HepG2 (cell line): Measurements from ENCODE around the gene TOP2A. TPM values are rescaled to one million over a fixed set of nuclear protein-coding genes. Genes with fewer than 3 reads are reported as not detected.
A peak's percentile ranks its signal among the peaks of the same experiment; 100 is the strongest.

Experiments used
- GATAD2A ChIP-seq: IDR thresholded peaks from 2 replicates; pipeline ENCODE4 v1.6.1; 2016
- KMT2B ChIP-seq: IDR thresholded peaks from 2 replicates; pipeline ENCODE4 v1.6.1; 2016; ENCODE audit warnings: missing genetic modification reagents, missing compliant biosample characterization
- RAD21 ChIP-seq: fragments of 450-650 bp; formaldehyde crosslinking; IDR thresholded peaks from 2 replicates; pipeline ENCODE4 v1.5.0; 2020; ENCODE audit warnings: mild to moderate bottlenecking
- SMC3 ChIP-seq: IDR thresholded peaks from 2 replicates; pipeline ENCODE4 v1.6.1; 2011; ENCODE audit warnings: low read length, improper control_type of control experiment
- WIZ ChIP-seq: sonication (generic); formaldehyde crosslinking; IDR thresholded peaks from 2 replicates; pipeline ENCODE4 v1.5.1; 2020; ENCODE audit warnings: mild to moderate bottlenecking, missing genetic modification reagents
- ZFAT ChIP-seq: sonication (generic); formaldehyde crosslinking; conservative IDR thresholded peaks from 2 replicates; pipeline ENCODE4 v1.8.1; 2023; ENCODE audit warnings: missing genetic modification reagents, inconsistent platforms
- ZFYVE20 ChIP-seq: sonication (generic); formaldehyde crosslinking; IDR thresholded peaks from 2 replicates; pipeline ENCODE4 v1.8.0; 2023; ENCODE audit warnings: low read depth, mild to moderate bottlenecking, moderate library complexity, missing genetic modification reagents, borderline replicate concordance
- ZNF274 ChIP-seq: sonication (generic); formaldehyde crosslinking; IDR thresholded peaks from 2 replicates; pipeline ENCODE4 v1.5.1; 2020; ENCODE audit warnings: mild to moderate bottlenecking, missing genetic modification reagents
- ZNF431 ChIP-seq: sonication (generic); formaldehyde crosslinking; IDR thresholded peaks from 2 replicates; pipeline ENCODE4 v1.9.0; 2022; ENCODE audit warnings: missing genetic modification reagents, low read depth, mild to moderate bottlenecking, borderline replicate concordance
- ZNF441 ChIP-seq: sonication (generic); formaldehyde crosslinking; IDR thresholded peaks from 2 replicates; pipeline ENCODE4 v1.7.0; 2021; ENCODE audit warnings: missing genetic modification reagents, borderline replicate concordance
- ZNF530 ChIP-seq: sonication (generic); formaldehyde crosslinking; IDR thresholded peaks from 2 replicates; pipeline ENCODE4 v1.5.0; 2020; ENCODE audit warnings: low read depth, mild to moderate bottlenecking, missing genetic modification reagents
- ZSCAN25 ChIP-seq: sonication (generic); formaldehyde crosslinking; IDR thresholded peaks from 2 replicates; pipeline ENCODE4 v1.8.0; 2022; ENCODE audit warnings: mild to moderate bottlenecking, missing genetic modification reagents
- polyA plus RNA-seq, 8 experiments: library from polyadenylated mRNA; depleted of rRNA in 3 of 8; stranded (reverse) in 7 of 8; unstranded in 1 of 8; fragments of >200 nt; fragmentation: Illumina TruSeq in 4 of 8; extraction: Trizol in 4 of 8; gene quantifications; 2 replicates each; pipeline versions ENCODE4 v1.2.1 to v1.2.3, GENCODE V29; 2011 to 2016; ENCODE audit warnings: low read depth in 4 of 8, missing spikeins in 1 of 8, mixed read lengths in 1 of 8; ENCODE audit not compliant: insufficient read depth in 1 of 8
- total RNA-seq, 5 experiments: library from RNA; depleted of rRNA; stranded (reverse); fragments of >200 nt; fragmentation: Illumina TruSeq; extraction: Trizol; gene quantifications; 2 replicates each; pipeline ENCODE4 v1.2.3, GENCODE V29; 2016; ENCODE audit warnings: low read depth in 1 of 5
- TF ChIP-seq, protein P1 (sequence below): sonication (generic); formaldehyde crosslinking; IDR thresholded peaks from 2 replicates; pipeline ENCODE4 v1.4.0; 2020; ENCODE audit warnings: missing genetic modification reagents, mild to moderate bottlenecking, borderline replicate concordance
- TF ChIP-seq, protein P2 (sequence below): sonication (generic); formaldehyde crosslinking; IDR thresholded peaks from 2 replicates; pipeline ENCODE4 v1.5.0; 2020; ENCODE audit warnings: missing genetic modification reagents
- TF ChIP-seq, protein P3 (sequence below): sonication (generic); formaldehyde crosslinking; IDR thresholded peaks from 2 replicates; pipeline ENCODE4 v1.8.0; 2022; ENCODE audit warnings: missing genetic modification reagents, mild to moderate bottlenecking, inconsistent platforms, borderline replicate concordance

TOP2A gene
- total and polyA plus RNA-seq, 2 of the 13 experiments (the other 11 are each of a cell fraction or from before 2014, with no cell fraction given): 108 to 327 TPM

DNA sequence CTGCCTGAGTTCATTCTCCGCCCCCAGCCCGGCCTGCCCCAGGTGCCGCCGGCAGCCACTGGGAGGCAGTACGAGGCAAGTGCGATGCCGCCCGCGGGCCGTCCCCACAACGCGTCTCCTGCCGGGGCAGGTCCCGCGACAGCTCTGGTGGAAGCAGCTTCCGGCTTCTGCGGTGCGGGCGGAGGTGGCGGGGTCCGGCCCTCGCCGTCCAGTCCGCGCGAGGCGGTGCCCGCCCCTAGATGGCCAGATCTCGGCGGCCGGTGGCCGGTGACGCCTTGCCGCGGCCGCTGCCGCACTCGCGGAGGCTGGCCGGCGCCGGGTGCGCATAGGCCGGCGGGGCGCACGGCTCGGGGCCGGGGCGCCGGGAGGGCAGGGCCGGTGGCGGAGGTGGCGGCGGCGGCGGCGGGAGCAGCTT lies 55.0 kb downstream of the TOP2A start (continued):
- TF ChIP-seq, protein P1, sequence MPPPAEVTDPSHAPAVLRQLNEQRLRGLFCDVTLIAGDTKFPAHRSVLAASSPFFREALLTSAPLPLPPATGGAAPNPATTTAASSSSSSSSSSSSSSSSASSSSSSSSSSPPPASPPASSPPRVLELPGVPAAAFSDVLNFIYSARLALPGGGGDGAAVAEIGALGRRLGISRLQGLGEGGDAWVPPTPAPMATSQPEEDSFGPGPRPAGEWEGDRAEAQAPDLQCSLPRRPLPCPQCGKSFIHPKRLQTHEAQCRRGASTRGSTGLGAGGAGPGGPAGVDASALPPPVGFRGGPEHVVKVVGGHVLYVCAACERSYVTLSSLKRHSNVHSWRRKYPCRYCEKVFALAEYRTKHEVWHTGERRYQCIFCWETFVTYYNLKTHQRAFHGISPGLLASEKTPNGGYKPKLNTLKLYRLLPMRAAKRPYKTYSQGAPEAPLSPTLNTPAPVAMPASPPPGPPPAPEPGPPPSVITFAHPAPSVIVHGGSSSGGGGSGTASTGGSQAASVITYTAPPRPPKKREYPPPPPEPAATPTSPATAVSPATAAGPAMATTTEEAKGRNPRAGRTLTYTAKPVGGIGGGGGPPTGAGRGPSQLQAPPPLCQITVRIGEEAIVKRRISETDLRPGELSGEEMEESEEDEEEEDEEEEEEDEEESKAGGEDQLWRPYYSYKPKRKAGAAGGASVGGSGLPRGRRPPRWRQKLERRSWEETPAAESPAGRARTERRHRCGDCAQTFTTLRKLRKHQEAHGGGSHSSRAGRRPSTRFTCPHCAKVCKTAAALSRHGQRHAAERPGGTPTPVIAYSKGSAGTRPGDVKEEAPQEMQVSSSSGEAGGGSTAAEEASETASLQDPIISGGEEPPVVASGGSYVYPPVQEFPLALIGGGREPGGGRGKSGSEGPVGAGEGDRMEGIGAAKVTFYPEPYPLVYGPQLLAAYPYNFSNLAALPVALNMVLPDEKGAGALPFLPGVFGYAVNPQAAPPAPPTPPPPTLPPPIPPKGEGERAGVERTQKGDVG (CRISPR knock-in tag): peak; percentile 85; the same call in 1 of the 2 replicates
- TF ChIP-seq SMC3 (no peak; the same call in 1 of the 2 replicates), ZNF431 (CRISPR knock-in tag) (no peak), RAD21 (CRISPR knock-in tag) (peak; percentile 90), GATAD2A (CRISPR knock-in tag) (peak; percentile 82), ZNF441 (CRISPR knock-in tag) (peak; percentile 78), ZNF274 (CRISPR knock-in tag) (peak; percentile 82; the same call in 1 of the 2 replicates), KMT2B (CRISPR knock-in tag) (peak; percentile 90), ZSCAN25 (peak; percentile 81), WIZ (CRISPR knock-in tag) (no peak), ZFAT (CRISPR knock-in tag) (peak; percentile 85; the same call in 1 of the 2 replicates), ZFYVE20 (no peak), ZNF530 (no peak)
- TF ChIP-seq, protein P2, sequence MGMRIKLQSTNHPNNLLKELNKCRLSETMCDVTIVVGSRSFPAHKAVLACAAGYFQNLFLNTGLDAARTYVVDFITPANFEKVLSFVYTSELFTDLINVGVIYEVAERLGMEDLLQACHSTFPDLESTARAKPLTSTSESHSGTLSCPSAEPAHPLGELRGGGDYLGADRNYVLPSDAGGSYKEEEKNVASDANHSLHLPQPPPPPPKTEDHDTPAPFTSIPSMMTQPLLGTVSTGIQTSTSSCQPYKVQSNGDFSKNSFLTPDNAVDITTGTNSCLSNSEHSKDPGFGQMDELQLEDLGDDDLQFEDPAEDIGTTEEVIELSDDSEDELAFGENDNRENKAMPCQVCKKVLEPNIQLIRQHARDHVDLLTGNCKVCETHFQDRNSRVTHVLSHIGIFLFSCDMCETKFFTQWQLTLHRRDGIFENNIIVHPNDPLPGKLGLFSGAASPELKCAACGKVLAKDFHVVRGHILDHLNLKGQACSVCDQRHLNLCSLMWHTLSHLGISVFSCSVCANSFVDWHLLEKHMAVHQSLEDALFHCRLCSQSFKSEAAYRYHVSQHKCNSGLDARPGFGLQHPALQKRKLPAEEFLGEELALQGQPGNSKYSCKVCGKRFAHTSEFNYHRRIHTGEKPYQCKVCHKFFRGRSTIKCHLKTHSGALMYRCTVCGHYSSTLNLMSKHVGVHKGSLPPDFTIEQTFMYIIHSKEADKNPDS (CRISPR knock-in tag): no peak
- TF ChIP-seq, protein P3, sequence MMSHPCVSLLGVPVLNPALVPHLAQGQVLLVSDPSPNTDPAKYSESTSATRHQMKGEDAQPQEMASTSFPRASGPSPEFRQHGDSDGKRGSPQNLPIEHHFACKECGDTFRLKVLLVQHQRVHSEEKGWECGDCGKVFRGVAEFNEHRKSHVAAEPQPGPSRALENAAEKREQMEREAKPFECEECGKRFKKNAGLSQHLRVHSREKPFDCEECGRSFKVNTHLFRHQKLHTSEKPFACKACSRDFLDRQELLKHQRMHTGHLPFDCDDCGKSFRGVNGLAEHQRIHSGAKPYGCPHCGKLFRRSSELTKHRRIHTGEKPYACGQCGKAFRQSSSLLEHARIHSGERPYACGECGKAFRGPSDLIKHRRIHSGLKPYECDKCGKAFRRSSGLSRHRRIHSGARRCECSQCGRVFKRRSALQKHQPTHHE (CRISPR knock-in tag): peak; percentile 92
